IMR-90 (cell line): ENCODE data around the gene IMP3. TPM values are rescaled to one million over a fixed set of nuclear protein-coding genes. Genes with fewer than 3 reads are reported as not detected.

Source experiments
- ATAC-seq: fragments of 200-7000 bp; cut with Tn5 transposase; 2 replicates; pipeline ENCODE4 v1.9.1; 2020; ENCODE audit warnings: low read depth, mild to moderate bottlenecking, moderate library complexity
- BruUV-seq: library from RNA; stranded (reverse); fragments of 400-500 nt; replicated peaks from 2 replicates; lab custom pipeline; 2021; lab: Mats Ljungman, UMichigan
- CTCF ChIA-PET: fragments of 300-600 bp; formaldehyde crosslinking; extraction: SDS; loops from one replicate; lab custom pipeline; 2021; ENCODE audit warnings: antibody characterized with exemption; lab: Yijun Ruan, JAX
- POLR2A ChIA-PET: fragments of 300-600 bp; sonication (Branson Sonifier 250); formaldehyde crosslinking; loops from one replicate; lab custom pipeline; 2022; ENCODE audit warnings: antibody characterized with exemption; ENCODE audit not compliant: unreplicated experiment; lab: Charles Lee
- DNase-seq: peaks from one replicate; pipeline ENCODE4 v3.0.0; 2013
- H2AFZ ChIP-seq: replicated peaks from 2 replicates; pipeline ENCODE3; 2013; ENCODE audit warnings: low read length, mild to moderate bottlenecking; ENCODE audit not compliant: poor library complexity
- H2AK5ac ChIP-seq: 2 replicates; pipeline ENCODE4 v1.6.1; 2013; ENCODE audit warnings: low read depth, low read length, inconsistent platforms
- H2AK9ac ChIP-seq: replicated peaks from 2 replicates; pipeline ENCODE3; 2013; ENCODE audit warnings: mild to moderate bottlenecking, low read depth, low read length, moderate library complexity; ENCODE audit not compliant: poor library complexity
- H2BK120ac ChIP-seq: 2 replicates; pipeline ENCODE4 v1.6.1; 2013; ENCODE audit warnings: low read depth, low read length, inconsistent platforms
- H2BK15ac ChIP-seq: 3 replicates; pipeline ENCODE4 v1.6.1; 2013; ENCODE audit warnings: low read depth, low read length, inconsistent platforms
- H2BK20ac ChIP-seq: 2 replicates; pipeline ENCODE4 v1.6.1; 2013; ENCODE audit warnings: low read depth, mild to moderate bottlenecking, inconsistent platforms, low read length, moderate library complexity
- H2BK5ac ChIP-seq: 2 replicates; pipeline ENCODE4 v1.6.1; 2013; ENCODE audit warnings: mild to moderate bottlenecking, low read depth, low read length, inconsistent platforms; ENCODE audit not compliant: poor library complexity, severe bottlenecking
- H3K14ac ChIP-seq: replicated peaks from 2 replicates; pipeline ENCODE4 v1.6.1; 2013; ENCODE audit warnings: low read depth, low read length, inconsistent platforms
- H3K18ac ChIP-seq: 2 replicates; pipeline ENCODE4 v1.6.1; 2013; ENCODE audit warnings: low read depth, low read length, control low read depth
- H3K23ac ChIP-seq: 2 replicates; pipeline ENCODE4 v1.6.1; 2013; ENCODE audit warnings: low read depth, low read length, inconsistent platforms
- H3K27ac ChIP-seq: 2 replicates; pipeline ENCODE4 v1.5.1; 2013; ENCODE audit warnings: mild to moderate bottlenecking, control low read depth, low read length; ENCODE audit not compliant: insufficient read depth
- H3K27me3 ChIP-seq: 2 replicates; pipeline ENCODE4 v1.6.1; 2013; ENCODE audit warnings: low read length; ENCODE audit not compliant: control insufficient read depth, insufficient read depth
- H3K36me3 ChIP-seq: 2 replicates; pipeline ENCODE4 v1.6.1; 2013; ENCODE audit warnings: low read length, mixed read lengths; ENCODE audit not compliant: control insufficient read depth, insufficient read depth
- H3K4ac ChIP-seq: 2 replicates; pipeline ENCODE4 v1.6.1; 2013; ENCODE audit warnings: low read depth, low read length, inconsistent platforms
- H3K4me1 ChIP-seq: 2 replicates; pipeline ENCODE4 v1.6.1; 2013; ENCODE audit warnings: low read length, mixed read lengths; ENCODE audit not compliant: control insufficient read depth, insufficient read depth
- H3K4me2 ChIP-seq: 2 replicates; pipeline ENCODE4 v1.6.1; 2013; ENCODE audit warnings: low read depth, mild to moderate bottlenecking, control low read depth, low read length, moderate library complexity
- H3K4me3 ChIP-seq: 2 replicates; pipeline ENCODE4 v1.5.1; 2013; ENCODE audit warnings: low read depth, mild to moderate bottlenecking, control low read depth, low read length, moderate library complexity; ENCODE audit not compliant: insufficient read depth
- H3K56ac ChIP-seq: 2 replicates; pipeline ENCODE4 v1.6.1; 2013; ENCODE audit warnings: low read length, inconsistent platforms; ENCODE audit not compliant: insufficient read depth; ENCODE audit errors: extremely low read depth
- H3K79me1 ChIP-seq, 2 experiments: 2 replicates each; pipeline ENCODE4 v1.6.1; 2013; ENCODE audit warnings: low read length in 2 of 2, inconsistent platforms in 1 of 2, low read depth in 1 of 2
- H3K9ac ChIP-seq: 2 replicates; pipeline ENCODE4 v1.6.1; 2013; ENCODE audit warnings: low read depth, low read length, control low read depth
- H3K9me1 ChIP-seq: 2 replicates; pipeline ENCODE4 v1.6.1; 2013; ENCODE audit warnings: low read length, inconsistent platforms; ENCODE audit not compliant: insufficient read depth
- H3K9me3 ChIP-seq: 2 replicates; pipeline ENCODE4 v1.6.1; 2013; ENCODE audit warnings: low read length; ENCODE audit not compliant: control insufficient read depth, insufficient read depth
- H4K20me1 ChIP-seq: 2 replicates; pipeline ENCODE4 v1.6.1; 2013; ENCODE audit warnings: low read length, inconsistent platforms; ENCODE audit not compliant: insufficient read depth
- H4K5ac ChIP-seq: 2 replicates; pipeline ENCODE4 v1.6.1; 2013; ENCODE audit warnings: mild to moderate bottlenecking, low read depth, low read length, control low read depth
- H4K8ac ChIP-seq, 2 experiments: 2 replicates each; pipeline ENCODE4 v1.6.1; 2013; ENCODE audit warnings: low read depth in 2 of 2, low read length in 2 of 2, control low read depth in 1 of 2, inconsistent platforms in 1 of 2
- H4K91ac ChIP-seq: 2 replicates; pipeline ENCODE4 v1.6.1; 2013; ENCODE audit warnings: low read depth, low read length, inconsistent platforms; ENCODE audit not compliant: insufficient read depth
- CTCF ChIP-seq: conservative IDR thresholded peaks from 2 replicates; pipeline ENCODE4 v1.5.1; 2012; ENCODE audit warnings: mild to moderate bottlenecking, low read depth, low read length, improper control_type of control experiment
- ELK1 ChIP-seq: fragments of 150-350 bp; IDR thresholded peaks from 2 replicates; pipeline ENCODE4 v1.6.1; 2016; ENCODE audit warnings: low read depth, mild to moderate bottlenecking, low read length, moderate library complexity, borderline replicate concordance
- FOS ChIP-seq: fragments of 150-350 bp; IDR thresholded peaks from 2 replicates; pipeline ENCODE4 v1.6.1; 2016; ENCODE audit warnings: low read depth, low read length
- MXI1 ChIP-seq: IDR thresholded peaks from 2 replicates; pipeline ENCODE4 v1.6.1; 2012; ENCODE audit warnings: low read depth, mild to moderate bottlenecking, low read length, moderate library complexity, borderline replicate concordance
- RCOR1 ChIP-seq: IDR thresholded peaks from 2 replicates; pipeline ENCODE4 v1.6.1; 2012; ENCODE audit warnings: mild to moderate bottlenecking, low read length, improper control_type of control experiment; ENCODE audit not compliant: insufficient replicate concordance
- WGBS, 2 experiments: methylation state at CpG; one replicate each; pipeline versions ENCODE4 v1.1.5 to v1.1.7; 2013; ENCODE audit warnings: missing lambda C conversion rate in 2 of 2; ENCODE audit not compliant: insufficient read length in 1 of 2; ENCODE audit errors: extremely low coverage in 2 of 2; 5-methylcytosine and 5-hydroxymethylcytosine counted together
- dilution Hi-C: fragments of 300-500 bp; cut with HindIII; formaldehyde crosslinking; loops from one replicate; pipeline ENCODE4 v1.14.3; 2018; ENCODE audit warnings: low sequenced_read_pairs; ENCODE audit not compliant: unreplicated experiment
- in situ Hi-C: fragments of 300-500 bp; cut with MboI; formaldehyde crosslinking; loops from 3 replicates; pipeline ENCODE4 v1.14.3; 2019; ENCODE audit warnings: low sequenced_read_pairs, inconsistent platforms, mixed read lengths
- intact Hi-C: fragments of 100-400 bp; cut with micrococcal nuclease; formaldehyde crosslinking; loops from 2 replicates; pipeline ENCODE4 v1.10.0; 2022
- polyA plus RNA-seq, 3 experiments: library from polyadenylated mRNA; depleted of rRNA; stranded (reverse); fragments of >200 nt; gene quantifications; 2 replicates each; pipeline ENCODE4 v1.2.3, GENCODE V29; 2012; ENCODE audit warnings: low replicate concordance in 1 of 3
- total RNA-seq: library from RNA; depleted of rRNA; stranded (reverse); fragments of >200 nt; gene quantifications from 2 replicates; pipeline ENCODE4 v1.2.3, GENCODE V29; 2012

The IMP3 gene
- total and polyA plus RNA-seq, 2 of the 4 experiments (the other 2 are of a cell fraction) = 42.1 to 59.3 TPM

- Histone ChIP-seq H3K9me3 (no peaks in the 10 kb centered on the region), H3K23ac (peak overlapping the region; percentile 64; the same call in 1 of the 2 replicates), H2AK9ac (peak overlapping the region; percentile 44), H4K5ac (no peak overlapping the region; the same call in 1 of the 2 replicates), H3K4ac (peak overlapping the region; percentile 93), H2BK120ac (peak overlapping the region; percentile 83), H2BK5ac (peak overlapping the region; percentile 42), H3K4me1 (peaks cover 47% of the 10 kb centered on the region), H2BK15ac (peak overlapping the region; percentile 92; the same call in 2 of the 3 replicates), H3K9ac (no peak overlapping the region), H3K36me3 (no peaks in the 10 kb centered on the region), H3K27me3 (no peaks in the 10 kb centered on the region), H4K91ac (peak overlapping the region; percentile 81), H3K18ac (peak overlapping the region; percentile 75), H3K9me1 (peaks cover 46% of the 10 kb centered on the region), H4K8ac (peak overlapping the region; percentile 20 to 59; a peak in 1 of 4 replicates), H3K14ac (peak overlapping the region; percentile 60; the same call in 1 of the 2 replicates), H3K4me2 (no peak overlapping the region), H3K56ac (no peak overlapping the region), H4K20me1 (peaks cover 18% of the 10 kb centered on the region), H3K79me1 (peaks cover 15 to 84% of the 10 kb centered on the region in 2 experiments; a peak in 3 of 4 replicates), H3K27ac (no peak overlapping the region; the same call in 1 of the 2 replicates), H3K4me3 (no peak overlapping the region), H2BK20ac (peak overlapping the region; percentile 79; the same call in 1 of the 2 replicates), H2AK5ac (peak overlapping the region; percentile 98), H2AFZ (no peak overlapping the region)
- DNase-seq (peak; percentile 62), ATAC-seq (no peak)
- 78% methylated on average over 7 of the region's 14 CpGs; no CpG with 5 or more reads in 1 of the 2 experiments for WGBS, 2 experiments
- TF ChIP-seq FOS = peak; percentile 45; the same call in 1 of the 2 replicates
- TF ChIP-seq CTCF = no peak
- no peak for TF ChIP-seq RCOR1
- TF ChIP-seq MXI1 = no peak
- TF ChIP-seq ELK1 = no peak
- dilution Hi-C loops = no loop called here
- POLR2A ChIA-PET = no interaction called here
- CTCF ChIA-PET = interaction anchor here (0.9 to 1.0 kb wide), 2 partner anchors 17 to 132 kb away, joined by 4 read pairs; no protein-coding TSS in a partner anchor
- in situ Hi-C loops = loop anchor here (10.0 kb wide), 1 partner anchor 55 kb away; a partner anchor contains a TSS
- intact Hi-C loops = no loop called here
- BruUV-seq = no TSS peak
Observed at GRCh38 chr15:75669191-75669878, 29.3 kb upstream of the IMP3 start.
